GM19328 (cell line): ENCODE measurements around the gene TMEM92.
"Not testable (repeated sequence)": the region's sequence is repeated elsewhere in the genome, so short reads cannot be mapped to it uniquely, and the experiment has no call there.

Experiments
- ATAC-seq: cut with Tn5 transposase; IDR thresholded peaks from one replicate; pipeline ENCODE4 v1.9.1; 2021; ENCODE audit warnings: mild to moderate bottlenecking, moderate library complexity; ENCODE audit not compliant: unreplicated experiment

TMEM92 gene

DNA sequence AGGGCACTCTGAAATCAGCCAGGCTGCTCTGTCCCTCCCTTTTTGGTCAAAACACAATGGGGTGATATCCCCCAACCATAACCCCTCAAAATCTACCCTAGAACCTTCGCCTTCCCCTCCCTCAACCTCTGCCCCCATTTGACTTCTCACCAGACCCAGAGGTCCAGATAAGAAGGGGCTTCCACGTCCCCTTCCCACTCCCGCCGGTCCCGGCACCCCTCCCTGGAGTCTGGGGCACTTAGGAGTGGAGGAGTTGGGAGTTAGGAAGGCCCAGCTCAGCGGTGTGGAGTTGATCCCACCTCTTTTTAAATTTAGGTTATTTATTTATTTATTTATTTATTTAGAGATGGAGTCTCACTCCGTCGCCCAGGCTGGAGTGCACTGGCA, 619 bp upstream of the TMEM92 start:
- ATAC-seq: no peak

DNA sequence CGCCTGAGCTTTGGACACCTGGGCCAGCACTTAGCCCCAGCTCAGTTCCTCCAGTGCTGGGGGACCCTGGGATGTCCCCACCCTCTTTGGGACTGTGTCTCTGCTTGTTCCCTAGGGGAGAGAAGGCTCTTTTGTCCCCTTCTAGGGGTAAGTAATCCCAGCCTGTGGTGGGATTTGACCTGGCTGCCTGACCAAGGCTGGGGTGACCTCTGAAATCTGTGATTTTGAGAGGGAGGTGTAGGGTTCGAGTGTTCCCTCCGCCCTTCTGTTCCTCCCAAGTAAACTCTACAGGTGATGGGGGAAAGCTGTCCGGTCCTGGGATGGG, 593 bp downstream of the TMEM92 start:
- no peak for ATAC-seq

DNA sequence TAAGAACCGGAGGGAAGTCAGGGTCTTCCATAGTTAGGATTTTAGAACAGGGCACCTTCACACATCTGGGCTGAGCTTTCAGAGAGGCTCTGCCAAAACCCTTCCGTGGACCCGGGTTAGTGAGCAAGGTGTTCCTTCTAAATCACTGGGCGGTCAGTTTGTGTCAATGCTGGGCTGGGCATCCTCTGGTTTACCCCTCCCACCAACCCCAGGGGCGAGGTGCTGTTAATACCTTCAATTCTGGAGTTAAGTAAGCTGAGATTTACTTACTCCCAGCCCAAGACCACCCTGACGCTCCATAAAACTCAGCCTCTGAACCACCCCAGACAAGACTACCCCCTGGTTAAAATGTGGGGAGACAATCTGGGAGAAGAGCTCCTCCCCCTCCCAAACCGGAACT, 1.0 kb downstream of the TMEM92 start:
- ATAC-seq: no peak

DNA sequence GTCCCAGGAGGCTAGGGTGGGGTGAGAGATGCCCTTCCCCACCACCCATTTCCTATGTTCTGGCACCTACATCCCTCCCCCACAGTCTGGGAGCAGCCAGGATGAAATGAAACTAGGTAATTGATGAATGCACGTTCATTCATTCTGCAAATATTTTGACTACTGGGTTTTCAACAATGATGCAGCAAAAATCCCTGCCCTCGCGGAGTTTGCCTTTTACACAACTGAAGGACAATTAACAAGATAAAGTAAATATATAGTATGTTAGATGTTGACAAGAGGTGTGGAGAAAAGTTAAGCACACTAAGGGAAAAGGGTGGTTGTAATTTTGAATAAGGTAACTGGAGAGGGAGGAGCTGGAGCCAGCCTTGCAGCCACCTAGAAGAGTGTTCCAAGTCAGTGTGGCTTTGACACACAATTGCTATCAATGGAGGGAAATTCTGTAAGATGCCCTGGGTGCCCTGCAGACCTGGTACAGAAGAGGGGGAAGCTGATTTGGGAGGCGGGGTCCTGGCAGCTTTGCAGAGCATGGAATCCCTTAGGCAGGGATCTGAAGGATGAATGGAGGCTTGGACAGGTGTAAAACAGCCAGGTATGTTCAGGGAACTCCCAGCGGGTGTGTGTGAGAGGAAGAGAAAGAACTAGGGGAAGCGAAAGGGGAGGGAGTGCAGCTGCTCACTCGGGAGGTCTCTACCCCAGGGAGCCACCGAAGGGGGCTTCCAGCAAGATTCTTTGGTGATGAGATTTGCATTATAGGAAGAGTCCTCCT, 2.5 kb downstream of the TMEM92 start:
- no peak for ATAC-seq

DNA sequence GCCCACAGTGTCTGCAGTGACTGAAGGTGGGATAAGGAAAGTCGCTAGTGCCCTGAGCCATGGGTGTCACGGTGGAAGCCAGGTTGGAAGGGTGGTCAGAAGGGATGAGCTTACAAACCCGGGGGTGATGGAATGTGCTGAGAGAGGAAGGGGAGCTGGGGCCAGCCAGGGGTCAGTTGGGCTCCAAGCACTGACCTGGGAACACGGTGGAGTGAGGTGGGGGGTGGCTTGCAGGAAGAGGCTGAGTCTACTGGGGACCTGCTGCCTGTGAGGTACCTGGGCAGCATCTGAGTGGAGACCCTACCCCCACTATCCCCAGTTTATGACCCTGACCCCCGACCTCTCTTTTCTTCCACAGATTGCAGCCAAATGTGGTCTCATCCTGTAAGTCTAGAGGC, 3.1 kb downstream of the TMEM92 start:
- ATAC-seq: no peak

DNA sequence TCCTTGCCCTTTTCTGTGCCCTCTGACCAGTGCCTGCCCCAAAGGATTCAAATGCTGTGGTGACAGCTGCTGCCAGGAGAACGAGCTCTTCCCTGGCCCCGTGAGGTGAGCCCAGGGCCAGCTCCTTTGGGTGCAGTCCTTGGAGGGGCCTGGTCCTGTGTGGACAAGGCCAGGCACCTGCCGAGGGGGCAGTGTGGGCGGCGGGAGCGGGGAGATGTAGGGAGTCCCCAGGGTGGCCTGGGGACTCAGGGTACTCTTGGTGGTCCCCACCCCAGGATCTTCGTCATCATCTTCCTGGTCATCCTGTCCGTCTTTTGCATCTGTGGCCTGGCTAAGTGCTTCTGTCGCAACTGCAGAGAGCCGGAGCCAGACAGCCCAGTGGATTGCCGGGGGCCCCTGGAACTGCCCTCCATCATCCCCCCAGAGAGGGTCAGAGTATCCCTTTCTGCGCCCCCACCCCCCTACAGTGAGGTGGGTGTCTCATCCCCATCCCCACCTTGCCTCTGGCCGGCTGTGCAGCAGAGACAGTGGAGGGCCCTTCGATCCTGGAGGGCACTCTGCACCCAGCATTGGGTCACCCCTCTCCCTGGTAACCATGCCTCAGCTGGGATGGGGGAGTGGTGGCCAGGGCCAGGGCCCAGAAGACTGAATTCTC, 4.4 kb downstream of the TMEM92 start:
- no peak for ATAC-seq

DNA sequence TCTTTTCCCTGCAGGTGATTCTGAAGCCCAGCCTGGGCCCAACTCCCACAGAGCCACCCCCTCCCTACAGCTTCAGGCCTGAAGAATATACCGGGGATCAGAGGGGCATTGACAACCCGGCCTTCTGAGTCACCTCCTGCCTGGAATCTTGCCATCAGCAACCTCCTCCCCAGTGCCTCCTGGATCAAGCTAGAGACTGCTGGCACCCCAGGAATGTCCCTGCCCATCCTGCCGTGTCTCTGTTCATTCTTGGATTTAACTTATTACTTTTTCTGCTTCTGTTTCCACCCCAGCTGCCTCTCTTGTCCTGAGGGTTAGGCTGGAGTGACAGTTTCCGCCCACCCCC, 4.9 kb downstream of the TMEM92 start:
- ATAC-seq: no peak

DNA sequence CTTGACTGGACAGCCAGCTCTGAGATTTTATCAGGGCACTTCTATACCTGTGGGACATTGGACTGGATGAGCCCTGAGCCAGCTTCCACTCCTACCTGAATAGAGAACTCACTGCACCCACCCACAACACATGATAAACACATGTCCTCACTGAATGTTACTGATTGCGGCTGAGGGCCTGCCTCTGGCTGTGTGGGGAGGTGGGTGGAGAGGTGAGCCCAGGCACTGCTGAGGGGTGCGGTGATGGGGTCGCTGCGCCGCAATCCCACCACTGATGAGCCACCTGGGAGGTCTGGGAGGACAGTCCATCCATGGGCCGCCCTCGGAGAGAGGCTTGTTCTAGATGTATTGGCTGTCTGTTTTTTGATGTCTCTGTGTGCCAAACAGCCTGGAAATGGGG, 5.4 kb downstream of the TMEM92 start:
- ATAC-seq: no peak

DNA sequence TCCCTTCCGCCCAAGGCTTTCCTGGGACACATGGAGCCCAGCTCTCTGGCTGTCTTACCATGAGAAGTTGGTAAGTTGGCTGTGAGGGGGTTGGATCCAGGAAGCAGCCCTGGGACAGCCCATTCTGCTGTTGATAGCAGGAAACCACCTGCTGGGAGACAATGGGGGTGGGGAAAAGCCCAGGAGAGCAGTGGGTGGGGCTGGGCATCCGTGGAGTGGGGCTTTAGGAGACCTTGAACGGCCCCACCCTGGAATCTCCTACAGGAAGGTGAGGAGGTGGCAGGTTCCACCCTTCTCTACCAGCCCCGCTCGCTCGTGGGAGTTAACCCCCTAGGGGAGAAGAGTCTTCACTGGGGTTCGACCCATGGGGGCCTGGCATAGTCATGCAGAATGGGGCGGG, 5.8 kb downstream of the TMEM92 start:
- no peak for ATAC-seq

DNA sequence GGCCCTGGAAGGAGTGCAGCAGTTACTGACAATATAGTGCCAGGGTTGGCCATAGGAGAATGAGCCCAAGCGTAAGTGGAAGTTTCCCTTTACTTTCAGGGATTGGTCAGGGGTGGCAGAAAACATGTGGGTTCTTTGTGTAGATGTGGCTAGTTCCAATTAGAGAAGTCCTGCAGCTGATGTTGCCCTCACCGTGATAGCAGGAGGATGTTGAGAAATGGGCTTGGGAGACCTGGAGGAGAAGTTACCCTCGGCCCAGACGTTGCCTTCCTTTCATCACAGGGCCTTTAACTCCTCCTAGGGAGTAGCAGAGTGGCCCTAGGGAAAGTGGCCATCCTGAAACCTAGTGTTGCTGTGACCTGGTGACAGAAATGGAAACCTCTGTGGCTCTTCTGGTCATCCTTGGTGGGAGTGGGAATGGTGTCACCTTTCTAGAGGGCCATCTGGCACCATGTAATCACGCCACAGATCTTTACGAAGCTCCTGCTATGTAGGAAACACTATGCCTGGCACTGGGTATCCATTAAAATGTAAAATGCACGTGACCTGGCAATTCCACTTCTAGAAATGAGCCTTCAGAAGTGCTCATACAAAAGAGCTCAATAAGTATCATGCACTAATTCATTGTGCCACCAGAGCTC, 6.7 kb downstream of the TMEM92 start:
- ATAC-seq: no peak

DNA sequence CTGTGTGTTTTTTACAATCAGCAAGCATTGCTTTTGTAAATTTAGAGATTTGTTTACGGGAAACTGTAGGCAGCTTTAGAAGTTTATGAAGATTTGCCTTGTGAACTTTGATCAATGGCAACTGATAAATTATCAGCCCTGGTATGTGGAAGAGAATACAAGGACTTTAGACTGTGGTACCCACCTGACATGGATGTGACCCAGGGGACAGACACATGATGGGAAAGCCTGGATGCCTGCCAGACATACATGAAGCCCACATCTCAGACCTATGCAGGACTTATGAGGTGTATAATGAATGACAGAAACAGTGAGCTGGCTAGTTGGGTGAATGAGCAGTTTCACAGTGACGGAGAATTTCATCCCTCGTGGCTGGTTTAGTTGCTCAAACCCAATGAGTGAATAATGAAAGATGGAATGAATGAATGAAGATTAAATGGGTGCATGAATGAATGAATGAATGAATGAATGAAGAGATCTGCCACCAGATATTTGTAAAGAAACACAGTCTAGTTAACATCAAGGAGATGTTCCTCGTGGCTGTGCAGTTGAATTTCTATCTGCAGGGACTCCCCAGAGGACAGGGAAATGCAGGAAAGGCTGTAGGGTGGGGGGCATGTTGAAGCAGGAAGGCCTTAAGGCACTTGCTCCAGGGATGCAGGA, 7.6 kb downstream of the TMEM92 start:
- ATAC-seq: no peak

DNA sequence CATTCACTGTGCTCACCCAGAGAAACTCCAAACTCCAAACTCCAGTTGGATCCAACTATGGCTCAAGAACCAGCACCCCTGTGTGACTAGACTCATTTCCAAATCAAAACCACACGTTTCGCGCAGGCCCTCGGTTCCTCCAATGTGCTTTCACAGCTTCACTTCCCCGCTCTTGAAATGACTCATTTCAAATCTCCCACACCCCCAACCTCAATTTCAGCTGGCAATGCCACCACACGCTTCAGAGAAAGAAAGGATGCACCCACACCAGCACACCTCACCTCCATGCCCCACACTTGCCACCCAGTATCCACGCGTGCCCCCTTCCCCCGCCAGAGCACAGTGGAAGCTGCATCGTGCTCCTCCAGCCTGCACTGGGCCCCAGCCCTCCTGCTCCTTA, 9.0 kb downstream of the TMEM92 start:
- no peak for ATAC-seq

DNA sequence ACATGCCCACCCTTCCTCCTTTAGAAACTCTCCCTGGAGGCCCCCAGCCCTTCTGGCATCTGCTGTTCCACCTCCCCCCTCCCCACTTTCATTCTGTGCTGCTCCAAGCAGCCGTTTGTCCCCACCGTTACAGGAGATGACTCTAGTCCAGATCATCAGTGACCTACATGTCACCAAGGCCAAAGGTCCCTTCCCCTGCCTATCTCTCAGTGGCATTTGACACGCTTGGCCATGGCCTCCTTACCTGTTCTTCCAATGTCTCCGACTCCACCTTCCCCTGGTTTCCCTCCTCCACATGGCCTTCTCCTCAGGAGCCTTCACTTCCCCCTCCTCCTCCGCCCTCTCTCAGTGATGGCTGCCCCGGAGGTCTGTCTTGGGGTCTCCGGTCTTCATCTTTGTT, 9.4 kb downstream of the TMEM92 start:
- no peak for ATAC-seq

DNA sequence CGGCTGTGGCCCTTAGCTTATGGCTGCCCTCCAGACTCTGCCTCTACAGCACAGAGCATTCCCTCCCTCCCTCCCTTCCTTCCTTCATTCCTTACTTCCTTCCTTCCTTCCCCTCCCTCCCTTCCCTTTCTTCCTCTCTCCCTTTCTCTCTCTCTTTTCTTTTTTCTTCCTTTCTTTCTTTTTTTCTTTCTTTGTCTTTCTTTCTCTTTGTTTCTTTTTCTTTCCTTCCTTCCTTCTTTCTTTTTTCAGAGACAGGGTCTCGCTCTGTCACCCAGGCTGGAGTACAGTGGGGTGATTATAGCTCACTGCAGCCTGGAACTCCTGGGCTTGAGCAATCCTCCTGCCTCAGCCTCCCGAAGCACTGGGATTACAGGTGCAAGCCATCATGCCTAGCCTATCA, 11.7 kb downstream of the TMEM92 start:
- no peak for ATAC-seq

DNA sequence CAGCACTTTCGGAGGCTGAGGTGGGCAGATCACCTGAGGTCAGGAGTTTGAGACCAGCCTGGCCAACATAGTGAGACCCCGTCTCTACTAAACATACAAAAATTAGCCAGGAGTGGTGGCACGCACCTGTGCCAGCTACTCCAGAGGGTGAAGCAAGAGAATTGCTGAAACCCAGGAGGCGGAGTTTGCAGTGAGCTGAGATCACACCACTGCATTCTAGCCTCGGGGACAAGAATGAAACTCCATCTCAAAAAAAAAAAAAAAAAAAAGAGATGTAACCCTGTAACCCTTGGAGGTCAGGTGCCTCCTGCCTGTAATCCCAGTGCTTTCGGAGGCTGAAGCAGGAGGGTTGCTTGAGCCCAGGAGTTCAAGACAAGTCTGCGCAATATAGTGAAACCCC, 13.0 kb downstream of the TMEM92 start:
- not testable (repeated sequence) for ATAC-seq

DNA sequence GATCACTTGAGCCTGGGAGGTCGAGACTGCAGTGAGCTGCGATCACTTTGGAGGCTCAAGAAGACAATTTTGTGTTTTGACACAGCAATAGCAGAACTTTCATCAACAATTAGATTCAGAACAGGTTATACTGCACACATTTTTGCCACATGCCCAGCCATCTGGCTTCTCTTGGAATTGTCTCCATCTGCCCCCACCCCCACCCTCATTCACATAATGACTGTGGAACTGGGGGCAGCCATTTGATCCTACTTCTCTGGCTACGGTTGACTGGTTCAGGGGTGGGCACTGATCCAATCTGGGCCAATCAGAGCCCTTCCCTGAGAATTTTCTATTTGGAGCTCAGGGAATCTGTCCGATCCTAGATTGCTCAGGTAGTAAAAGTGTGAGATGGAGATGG, 14.0 kb downstream of the TMEM92 start:
- no peak for ATAC-seq

DNA sequence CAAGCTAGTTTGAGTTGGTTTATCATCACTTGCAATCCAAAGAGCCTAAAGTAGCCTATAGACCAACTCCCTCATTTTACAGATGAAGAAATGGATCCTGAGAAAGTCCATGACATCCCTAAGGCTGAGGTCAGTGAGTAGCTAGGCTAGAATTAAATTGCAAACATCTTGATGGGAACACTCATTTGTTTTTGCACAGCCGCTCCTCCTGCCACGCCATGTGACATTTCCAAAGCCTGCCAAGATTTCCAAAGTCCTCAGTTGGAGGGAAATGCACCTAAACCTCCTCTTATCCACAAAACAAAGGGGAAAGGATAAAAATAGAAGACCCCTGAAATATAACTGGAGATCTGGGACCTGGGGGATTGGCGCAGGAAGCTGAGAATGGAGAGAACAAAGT, 15.0 kb downstream of the TMEM92 start:
- ATAC-seq: no peak

DNA sequence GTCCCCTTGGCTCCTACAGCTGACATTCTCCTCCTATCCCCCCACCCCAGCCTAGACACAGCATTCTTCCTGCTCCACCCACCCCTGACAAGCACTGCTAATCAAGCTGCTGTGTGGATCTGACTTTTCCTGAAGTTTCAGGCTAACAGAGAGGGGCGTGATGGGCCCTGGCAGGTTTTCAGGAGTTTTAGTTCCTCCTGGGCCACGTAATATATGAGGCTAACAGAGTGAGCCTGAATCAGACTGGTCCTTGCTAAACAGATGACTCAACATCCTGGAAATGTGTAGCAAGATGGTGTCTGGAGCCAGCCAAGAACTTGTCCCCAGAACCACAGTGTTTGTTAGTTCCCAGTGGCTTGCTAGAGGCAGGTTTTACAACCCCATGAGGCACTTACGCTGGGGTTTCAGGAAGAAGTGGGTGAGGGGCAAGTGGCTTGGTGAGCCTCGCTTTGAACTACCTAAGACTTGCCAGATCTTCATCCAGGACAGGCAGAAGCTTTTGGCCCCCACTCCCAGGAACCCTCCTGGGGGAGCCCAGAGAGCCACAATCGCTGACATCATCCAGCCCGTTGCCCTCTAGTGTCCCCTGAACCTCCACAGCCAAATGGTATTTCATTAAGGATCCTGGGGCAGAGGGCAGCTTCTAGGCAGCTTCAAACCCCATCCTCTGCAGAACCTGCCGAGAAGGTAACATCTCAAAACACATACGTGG, 15.9 kb downstream of the TMEM92 start:
- ATAC-seq: no peak

DNA sequence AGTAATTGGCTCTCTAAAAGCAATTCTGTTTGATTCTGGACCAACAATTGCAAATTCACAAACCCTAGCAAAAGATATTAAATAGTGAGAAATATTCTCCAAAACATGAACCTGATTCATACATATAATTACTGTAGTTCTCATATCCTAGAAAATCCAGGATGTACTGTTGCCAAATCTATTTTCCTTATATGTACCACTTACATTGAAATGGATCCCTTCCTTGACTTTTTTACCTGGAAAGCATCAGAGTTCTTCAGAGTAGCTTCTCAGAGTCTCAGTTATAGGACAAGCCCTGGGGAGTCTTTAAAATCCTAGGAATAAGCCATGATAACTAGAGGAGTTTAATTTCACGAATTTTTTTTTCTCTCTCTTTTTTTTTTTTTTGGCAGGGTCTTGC, 16.7 kb downstream of the TMEM92 start:
- ATAC-seq: no peak

DNA sequence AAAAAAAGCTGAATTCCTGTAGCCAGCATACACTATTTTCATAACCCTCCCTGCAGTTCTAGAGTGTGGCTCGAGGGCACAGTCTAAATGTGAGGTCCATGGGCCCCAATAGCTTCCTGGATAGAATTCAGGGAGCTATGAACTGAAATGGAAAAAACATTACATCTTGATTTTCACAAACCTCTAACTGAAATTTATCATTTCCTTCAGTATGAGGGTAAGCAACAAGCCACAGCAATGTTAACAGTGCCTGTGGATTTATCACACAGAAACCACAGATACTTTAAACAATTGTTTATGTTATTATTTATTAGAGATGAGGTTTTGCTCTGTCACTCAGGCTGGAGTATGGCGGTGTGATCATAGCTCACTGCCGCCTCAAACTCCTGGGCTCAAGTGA, 18.2 kb downstream of the TMEM92 start:
- ATAC-seq: no peak

DNA sequence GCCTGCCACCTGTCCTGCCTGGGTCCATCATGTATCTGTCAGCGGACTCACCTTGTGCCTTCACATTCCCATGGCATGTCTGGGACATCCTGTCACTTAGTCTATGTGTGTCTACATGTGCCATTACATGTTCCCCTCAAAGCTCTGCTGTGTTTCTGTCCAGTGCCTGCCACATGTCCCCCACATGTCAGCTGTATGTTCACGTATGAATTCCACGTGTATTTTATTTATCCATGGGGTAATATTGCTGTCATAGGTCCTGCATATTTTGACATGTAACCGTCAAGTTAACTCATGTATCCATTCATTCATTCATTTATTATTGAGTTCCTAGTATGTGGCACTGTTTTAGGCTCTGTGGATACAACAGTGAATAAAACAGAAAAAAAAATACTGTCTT, 20.8 kb downstream of the TMEM92 start:
- ATAC-seq: no peak
